ENCODE results near the gene DCAF7.

DNA sequence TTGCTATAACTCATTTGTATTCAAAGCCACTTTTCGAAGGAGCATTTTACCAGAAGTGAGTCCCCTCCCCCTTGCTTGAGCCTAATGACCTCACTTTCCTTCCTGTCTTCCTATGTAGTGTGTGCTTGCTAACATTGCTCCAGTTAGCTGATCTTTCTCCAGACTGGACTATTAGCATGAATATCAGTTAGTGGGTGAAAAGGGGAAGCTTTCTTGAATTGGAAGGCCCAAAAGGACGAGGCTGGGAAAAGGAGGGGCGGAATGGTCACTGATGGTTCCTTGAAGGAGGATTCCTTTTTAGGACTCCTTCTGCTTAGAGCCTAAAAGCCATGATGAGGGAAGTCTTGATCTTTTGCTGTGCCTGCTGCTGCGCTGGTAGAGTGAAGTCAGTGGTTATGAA, 83.9 kb downstream of the DCAF7 start:
- TF ChIP-seq, protein P1, sequence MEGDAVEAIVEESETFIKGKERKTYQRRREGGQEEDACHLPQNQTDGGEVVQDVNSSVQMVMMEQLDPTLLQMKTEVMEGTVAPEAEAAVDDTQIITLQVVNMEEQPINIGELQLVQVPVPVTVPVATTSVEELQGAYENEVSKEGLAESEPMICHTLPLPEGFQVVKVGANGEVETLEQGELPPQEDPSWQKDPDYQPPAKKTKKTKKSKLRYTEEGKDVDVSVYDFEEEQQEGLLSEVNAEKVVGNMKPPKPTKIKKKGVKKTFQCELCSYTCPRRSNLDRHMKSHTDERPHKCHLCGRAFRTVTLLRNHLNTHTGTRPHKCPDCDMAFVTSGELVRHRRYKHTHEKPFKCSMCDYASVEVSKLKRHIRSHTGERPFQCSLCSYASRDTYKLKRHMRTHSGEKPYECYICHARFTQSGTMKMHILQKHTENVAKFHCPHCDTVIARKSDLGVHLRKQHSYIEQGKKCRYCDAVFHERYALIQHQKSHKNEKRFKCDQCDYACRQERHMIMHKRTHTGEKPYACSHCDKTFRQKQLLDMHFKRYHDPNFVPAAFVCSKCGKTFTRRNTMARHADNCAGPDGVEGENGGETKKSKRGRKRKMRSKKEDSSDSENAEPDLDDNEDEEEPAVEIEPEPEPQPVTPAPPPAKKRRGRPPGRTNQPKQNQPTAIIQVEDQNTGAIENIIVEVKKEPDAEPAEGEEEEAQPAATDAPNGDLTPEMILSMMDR (conservative IDR thresholded peaks at IDR 0.05; ENCODE audit: low read depth, low read length), result no peak
- TF ChIP-seq POLR2A (IDR thresholded peaks at IDR 0.05; ENCODE audit: low read depth, low read length) (no peak), CEBPB (IDR thresholded peaks at IDR 0.05; ENCODE audit: low read depth, low read length) (no peak), RAD21 (IDR thresholded peaks at IDR 0.05; ENCODE audit: low read length) (no peak), CHD1 (IDR thresholded peaks at IDR 0.05; ENCODE audit: low read depth, low read length) (no peak), SMC3 (IDR thresholded peaks at IDR 0.05; ENCODE audit: low read depth, low read length) (no peak), NFE2L2 (IDR thresholded peaks at IDR 0.05; ENCODE audit: low read depth, low read length) (no peak), RFX5 (IDR thresholded peaks at IDR 0.05; ENCODE audit: low read depth, low read length) (no peak), BHLHE40 (IDR thresholded peaks at IDR 0.05; ENCODE audit: low read depth, low read length) (no peak), MAFK (IDR thresholded peaks at IDR 0.05; ENCODE audit: low read depth, low read length) (no peak), RCOR1 (IDR thresholded peaks at IDR 0.05; ENCODE audit: insufficient replicate concordance, low read length) (no peak)
- TF ChIP-seq, protein P2, sequence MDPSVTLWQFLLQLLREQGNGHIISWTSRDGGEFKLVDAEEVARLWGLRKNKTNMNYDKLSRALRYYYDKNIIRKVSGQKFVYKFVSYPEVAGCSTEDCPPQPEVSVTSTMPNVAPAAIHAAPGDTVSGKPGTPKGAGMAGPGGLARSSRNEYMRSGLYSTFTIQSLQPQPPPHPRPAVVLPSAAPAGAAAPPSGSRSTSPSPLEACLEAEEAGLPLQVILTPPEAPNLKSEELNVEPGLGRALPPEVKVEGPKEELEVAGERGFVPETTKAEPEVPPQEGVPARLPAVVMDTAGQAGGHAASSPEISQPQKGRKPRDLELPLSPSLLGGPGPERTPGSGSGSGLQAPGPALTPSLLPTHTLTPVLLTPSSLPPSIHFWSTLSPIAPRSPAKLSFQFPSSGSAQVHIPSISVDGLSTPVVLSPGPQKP (IDR thresholded peaks at IDR 0.05; ENCODE audit: borderline replicate concordance, low read depth, low read length), result no peak
- TF ChIP-seq, protein P3, sequence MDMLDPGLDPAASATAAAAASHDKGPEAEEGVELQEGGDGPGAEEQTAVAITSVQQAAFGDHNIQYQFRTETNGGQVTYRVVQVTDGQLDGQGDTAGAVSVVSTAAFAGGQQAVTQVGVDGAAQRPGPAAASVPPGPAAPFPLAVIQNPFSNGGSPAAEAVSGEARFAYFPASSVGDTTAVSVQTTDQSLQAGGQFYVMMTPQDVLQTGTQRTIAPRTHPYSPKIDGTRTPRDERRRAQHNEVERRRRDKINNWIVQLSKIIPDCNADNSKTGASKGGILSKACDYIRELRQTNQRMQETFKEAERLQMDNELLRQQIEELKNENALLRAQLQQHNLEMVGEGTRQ (IDR thresholded peaks at IDR 0.05; ENCODE audit: low read depth, low read length), result no peak

All from IMR-90 (cell line).